T47D (cell line): ENCODE measurements around the gene EPHX1.
A peak's percentile ranks its signal among the peaks of the same experiment; 100 is the strongest.
"Not testable (repeated sequence)": the region's sequence is repeated elsewhere in the genome, so short reads cannot be mapped to it uniquely, and the experiment has no call there.

Source experiments
- DNase-seq, 2 experiments: peaks; one replicate each; pipeline versions ENCODE4 v3.0.0 to v3.0.0-alpha.2; 2011 to 2012; ENCODE audit warnings: low read depth in 1 of 2, low spot score in 1 of 2
- JUND ChIP-seq: IDR thresholded peaks from 2 replicates; pipeline ENCODE4 v1.6.1; 2012; ENCODE audit warnings: low read depth
- in situ Hi-C: cut with HindIII; loops from 2 replicates; pipeline ENCODE4 v1.10.0; 2016; ENCODE audit warnings: low sequenced_read_pairs, low pct_unique_long_range_greater_than_20kb

Gene EPHX1

DNA sequence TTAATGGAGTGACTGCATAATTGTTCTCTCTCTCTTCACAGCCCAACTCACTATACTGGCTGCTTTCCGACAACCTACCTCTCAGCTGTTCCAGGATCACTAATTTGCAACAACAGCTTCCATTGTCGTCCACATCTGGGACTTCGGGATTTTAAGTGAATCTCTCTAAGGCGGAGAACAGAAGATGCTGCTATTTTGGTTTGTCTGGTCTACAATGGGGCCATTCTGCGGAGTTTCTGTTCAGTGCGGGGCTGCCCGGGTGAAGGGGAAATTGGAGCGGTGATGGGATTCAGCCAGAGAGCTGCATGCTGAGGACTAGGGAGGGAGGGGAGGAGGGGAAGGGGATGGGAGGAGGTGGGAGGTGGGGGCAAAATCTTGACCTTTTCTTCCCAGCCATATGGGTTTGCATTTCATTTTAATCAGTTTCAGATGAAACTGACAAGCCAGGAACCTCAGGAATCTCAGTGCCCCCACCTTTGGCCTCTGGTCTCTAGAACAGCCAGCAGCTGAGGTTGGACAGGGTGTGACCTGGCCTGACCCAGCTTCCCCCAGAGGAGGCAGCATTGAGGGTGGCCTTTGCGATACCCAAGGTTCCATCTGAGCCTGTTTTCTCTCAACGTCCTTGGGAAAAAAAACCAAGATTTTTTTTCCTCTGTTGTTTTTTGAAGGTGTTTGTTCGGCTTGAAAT lies 39.2 kb upstream of the EPHX1 start:
- DNase-seq: no peak
- TF ChIP-seq JUND: no peak
- in situ Hi-C loops: no loop called here

DNA sequence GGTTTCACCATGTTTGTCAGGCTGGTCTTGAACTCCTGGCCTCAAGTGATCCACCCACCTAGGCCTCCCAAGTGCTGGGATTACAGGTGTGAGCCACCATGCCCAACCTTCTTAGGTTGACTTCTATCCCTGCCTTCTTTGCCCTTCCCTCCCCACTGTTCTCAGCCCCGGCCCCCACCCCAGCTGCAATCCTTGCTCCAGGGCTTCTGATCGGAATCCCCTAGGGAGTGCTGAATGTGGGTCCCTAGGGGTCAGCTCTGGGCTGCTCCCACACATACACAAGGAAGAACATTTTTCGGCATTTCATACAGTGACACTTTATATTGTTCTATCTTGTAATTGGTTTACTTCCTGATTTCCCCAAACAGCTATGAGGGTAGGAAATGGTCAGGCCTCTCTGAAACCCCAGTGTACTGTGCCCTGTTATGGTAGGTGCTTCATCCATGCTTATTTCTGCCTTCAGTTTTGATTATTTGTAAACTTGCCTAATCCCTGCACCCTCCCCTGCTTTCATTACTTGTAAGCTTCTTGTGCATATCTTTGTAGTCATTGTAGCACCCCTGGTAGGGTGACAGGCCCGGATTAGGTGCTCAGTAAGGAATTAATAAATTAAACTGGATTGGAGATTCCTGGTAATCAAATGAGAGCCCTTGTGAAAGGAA lies 38.1 kb upstream of the EPHX1 start:
- no peak for TF ChIP-seq JUND
- no peak for DNase-seq
- in situ Hi-C loops: no loop called here

DNA sequence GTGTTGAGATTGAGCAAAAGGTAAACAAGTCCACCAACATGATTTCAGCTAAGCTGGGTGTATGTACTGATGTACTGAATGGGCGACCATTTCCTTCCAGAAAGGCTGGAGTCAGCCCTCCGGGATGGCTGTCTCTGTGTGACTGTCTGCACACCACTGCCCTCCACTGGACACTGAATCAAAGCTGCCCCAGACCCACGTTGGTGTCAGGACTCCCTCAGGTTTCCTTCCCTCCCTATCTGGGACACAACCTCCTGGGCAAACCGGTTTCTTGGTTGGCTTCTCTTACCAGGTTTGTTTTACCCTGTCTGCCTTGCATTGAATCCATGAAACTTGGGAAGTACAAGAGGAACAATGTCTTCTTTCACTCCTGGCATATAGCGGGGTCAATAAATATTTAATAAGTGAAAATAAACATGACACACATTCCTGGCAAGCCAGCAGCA lies 37.6 kb upstream of the EPHX1 start:
- peak; percentile 83 to 99 for DNase-seq
- TF ChIP-seq JUND: no peak
- in situ Hi-C loops: no loop called here

DNA sequence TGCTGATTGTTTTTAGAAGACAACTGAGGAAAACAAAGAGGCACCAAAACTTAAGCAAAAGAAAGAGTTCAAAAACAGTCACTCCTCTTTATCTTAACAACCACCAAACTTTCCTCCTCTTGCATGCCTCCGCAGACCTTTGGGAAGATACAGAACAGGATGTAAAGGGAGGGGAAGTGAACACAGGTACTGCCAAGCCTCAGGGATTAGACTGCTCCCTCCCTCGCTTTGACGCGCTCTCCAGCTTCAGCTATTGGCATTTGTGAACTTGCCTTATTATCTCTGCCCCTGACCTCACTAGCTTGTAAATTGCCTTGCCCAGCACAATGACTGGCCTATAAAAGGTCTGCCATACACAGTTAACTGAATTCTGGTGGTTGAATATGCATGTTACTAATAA lies 37.1 kb upstream of the EPHX1 start:
- TF ChIP-seq JUND: no peak
- in situ Hi-C loops: no loop called here
- DNase-seq: peak in 1 of 2 experiments; percentile 69

DNA sequence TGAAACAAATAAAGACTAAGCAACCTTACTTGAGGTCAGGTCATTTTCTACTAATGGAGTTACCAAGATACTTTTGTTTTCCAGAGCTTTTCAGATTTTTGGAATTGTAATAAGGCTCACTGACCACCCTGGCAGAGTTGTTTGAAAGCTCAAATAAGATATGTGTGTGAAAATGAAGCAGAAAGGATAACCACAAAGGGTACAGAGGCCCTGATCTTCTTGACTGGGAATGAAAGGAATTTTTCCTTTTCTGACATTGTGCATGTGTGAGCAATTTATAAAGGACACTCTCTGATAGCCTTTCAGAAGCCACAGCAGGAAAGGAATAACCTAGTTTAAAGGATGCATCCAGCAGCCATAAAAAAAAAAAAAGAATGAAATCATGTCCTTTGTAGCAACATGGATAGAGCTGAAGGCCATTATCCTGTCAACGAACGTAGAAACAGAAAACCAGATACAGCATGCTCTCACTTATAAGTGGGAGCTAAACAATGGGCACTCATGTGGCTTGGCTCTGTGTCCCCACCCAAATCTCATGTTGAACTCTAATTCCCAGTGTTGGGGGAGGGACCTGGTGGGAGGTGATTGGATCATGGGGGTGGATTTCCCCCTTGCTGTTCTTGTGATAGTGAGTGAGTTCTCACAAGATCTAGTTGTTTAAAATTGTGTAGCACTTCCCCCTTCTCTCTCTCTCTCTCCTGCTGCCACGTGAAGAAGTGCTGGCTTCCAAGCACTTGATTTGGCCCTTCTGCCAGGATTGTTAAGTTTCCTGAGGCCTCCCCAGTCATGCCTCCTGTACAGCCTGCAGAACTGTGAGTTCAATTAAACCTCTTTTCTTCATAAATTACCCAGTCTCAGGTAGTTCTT lies 35.4 kb upstream of the EPHX1 start:
- TF ChIP-seq JUND: no peak
- in situ Hi-C loops: no loop called here
- no peak for DNase-seq

DNA sequence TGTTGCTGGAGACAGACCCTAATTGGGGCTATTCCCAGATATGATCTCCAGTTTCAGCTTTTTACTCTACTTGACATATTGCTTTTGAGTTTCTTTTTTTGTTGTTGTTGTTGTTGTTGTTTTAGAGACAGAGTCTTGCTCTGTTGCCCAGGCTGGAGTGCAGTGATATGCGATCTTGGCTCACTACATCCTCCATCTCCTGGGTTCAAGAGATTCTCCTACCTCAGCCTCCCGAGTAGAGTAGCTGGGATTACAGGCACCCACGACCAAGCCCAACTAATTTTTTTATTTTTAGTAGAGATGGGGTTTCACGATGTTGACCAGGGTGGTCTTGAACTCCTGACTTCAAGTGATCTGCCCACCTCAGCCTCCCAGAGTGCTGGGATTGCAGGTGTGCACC lies 33.6 kb upstream of the EPHX1 start:
- no peak for TF ChIP-seq JUND
- in situ Hi-C loops: no loop called here
- DNase-seq: no peak

DNA sequence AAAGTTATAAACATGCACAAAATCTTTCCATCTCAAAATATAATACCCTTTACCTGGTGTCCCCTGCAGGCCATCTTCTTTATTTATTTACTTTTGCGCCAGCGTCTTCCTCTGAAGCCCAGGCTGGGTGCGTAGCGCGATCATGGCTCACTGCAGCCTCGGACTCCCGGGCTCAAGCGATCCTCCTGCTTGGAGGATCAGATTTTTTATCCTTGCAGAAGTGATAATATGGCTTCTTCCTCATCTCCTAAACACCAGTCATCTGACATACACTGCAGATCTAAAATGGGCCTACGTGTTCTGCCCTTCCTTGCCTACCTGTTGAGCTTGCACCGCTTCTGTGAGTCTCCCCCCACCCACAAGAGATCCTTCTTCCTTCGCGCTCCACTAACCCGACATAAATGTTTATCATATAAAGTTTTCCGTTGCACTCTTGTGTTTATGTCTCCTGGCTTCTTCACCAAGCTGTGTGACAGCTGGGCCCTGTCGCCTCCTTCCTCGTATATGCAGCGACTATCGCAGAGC lies 32.8 kb upstream of the EPHX1 start:
- in situ Hi-C loops: no loop called here
- TF ChIP-seq JUND: no peak
- no peak for DNase-seq

DNA sequence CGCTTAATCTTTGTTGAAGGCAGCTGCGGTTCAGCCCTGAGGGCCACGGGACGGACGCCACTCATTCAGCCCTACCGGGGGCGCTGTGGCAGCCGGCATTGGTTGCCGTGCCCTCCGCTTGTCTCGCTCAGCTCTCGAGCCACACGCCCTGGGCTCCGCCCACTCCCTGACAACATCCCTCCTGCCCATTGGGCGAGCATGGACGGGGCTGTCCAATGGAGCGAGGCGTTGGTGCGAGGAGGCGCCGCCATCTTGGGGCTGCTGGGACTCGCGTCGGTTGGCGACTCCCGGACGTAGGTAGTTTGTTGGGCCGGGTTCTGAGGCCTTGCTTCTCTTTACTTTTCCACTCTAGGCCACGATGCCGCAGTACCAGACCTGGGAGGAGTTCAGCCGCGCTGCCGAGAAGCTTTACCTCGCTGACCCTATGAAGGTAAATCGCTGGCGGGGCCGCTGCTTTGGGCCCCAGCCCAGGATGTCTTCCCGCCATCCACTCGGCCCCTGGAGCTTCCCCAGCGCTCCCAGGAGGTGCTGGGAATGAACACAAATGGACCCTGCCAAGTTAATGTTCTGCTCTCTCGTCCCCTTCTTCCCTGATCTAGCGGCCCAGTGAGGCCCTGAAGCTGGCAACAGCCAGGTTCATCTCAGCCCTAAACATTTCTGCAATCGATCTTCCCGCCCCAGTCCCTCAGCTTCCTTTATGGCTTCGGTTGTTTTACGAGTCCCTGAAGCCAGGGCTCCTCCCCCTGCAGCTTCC lies 32.2 kb upstream of the EPHX1 start, which contains the start of gene SRP9:
Gene SRP9, plus strand, starts transcription at position 244 of the 754 bp plus-strand sequence. Its CDS starts 115 bp downstream, at position 359.
- in situ Hi-C loops: no loop called here
- TF ChIP-seq JUND: no peak
- DNase-seq: peak; percentile 73 to 100

DNA sequence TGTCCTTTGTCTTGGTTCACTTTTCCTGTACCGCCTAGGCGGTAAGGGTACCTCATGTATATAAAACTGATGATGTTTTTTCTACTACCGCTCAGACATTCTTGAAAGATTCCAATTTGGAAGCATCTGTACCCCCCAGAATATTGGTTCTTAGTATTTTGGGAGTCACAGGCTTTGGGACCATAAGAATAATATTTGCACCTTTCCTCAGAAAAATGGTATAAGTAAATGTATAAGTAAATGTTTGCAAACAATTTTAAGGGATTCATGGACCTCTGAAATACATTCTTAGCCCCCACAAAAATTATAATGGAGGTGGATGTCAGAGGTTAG lies 31.6 kb upstream of the EPHX1 start:
- in situ Hi-C loops: no loop called here
- no peak for TF ChIP-seq JUND

DNA sequence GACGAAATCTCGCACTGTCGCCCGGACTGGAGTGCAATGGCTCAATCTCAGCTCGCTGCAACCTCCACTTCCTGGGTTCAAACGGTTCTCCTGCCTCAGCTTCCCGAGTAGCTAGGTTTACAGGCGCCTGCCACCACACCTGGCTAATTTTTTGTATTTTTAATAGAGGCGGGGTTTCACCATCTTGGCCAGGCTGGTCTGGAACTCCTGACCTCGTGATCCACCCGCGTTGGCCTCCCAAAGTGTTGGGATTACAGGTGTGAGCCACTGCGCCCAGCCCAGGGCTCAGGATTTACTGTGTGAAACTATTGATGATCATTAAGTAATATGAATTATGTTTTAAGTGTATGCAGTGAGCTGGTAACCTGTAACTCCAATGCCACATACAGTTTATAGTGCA lies 30.8 kb upstream of the EPHX1 start:
- DNase-seq, in situ Hi-C loops: not testable (repeated sequence)

More for the DNA sequence above, 31.6 kb upstream of the EPHX1 start:
- no peak for DNase-seq

DNA sequence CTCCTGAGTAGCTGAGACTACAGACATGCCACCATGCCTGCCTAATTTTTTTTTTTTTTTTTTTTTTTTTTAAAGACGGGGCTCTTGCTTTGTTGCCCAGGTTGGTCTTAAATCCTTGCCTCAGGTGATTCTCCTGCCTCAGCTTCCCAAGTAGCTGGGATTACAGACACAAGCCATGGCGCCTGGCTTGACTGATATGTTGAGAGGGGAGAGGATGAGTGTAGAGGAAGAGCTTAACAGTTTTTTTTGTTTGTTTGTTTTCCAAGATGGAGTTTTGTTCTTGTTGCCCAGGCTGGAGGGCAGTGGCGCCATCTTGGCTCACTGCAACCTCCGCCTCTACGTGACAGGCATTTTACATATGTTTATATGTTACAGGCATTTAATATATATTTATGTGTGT lies 29.8 kb upstream of the EPHX1 start:
- TF ChIP-seq JUND: no peak
- DNase-seq: no peak
- in situ Hi-C loops: no loop called here

DNA sequence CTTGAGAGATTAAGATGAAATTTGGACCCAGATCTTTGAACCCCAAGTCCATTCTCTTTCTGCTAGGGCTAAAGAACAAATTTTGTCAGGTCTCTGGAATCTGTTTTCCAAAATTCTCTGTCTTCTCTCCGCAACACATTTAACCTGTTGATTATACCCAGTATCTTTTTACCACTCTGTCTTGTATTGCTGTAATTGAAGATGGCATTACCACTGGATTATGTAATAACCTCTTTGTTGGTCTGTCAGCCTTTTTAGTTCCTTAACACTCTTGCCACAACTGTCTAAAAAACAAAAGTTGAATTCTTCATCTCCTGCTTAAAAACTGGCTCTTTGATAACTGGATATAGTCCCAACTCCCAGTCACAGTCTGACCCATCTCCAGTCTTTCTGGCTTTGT lies 29.3 kb upstream of the EPHX1 start:
- no peak for DNase-seq
- in situ Hi-C loops: no loop called here
- no peak for TF ChIP-seq JUND

DNA sequence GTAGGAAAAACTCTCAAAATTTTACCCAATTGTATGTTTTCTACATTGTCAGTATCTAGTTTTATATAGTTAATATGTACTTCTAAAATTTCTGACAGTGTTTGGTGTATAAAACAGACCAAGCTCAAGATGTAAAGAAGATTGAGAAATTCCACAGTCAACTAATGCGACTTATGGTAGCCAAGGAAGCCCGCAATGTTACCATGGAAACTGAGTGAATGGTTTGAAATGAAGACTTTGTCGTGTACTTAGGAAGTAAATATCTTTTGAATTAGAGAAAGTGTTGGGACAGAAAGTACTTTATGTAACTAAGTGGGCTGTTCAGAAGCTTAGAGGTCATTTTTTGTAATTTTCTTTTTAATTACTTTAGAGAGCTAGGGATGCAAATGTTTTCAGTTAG lies 20.8 kb upstream of the EPHX1 start:
- DNase-seq, in situ Hi-C loops: not testable (repeated sequence)
